B cell (primary cell): ENCODE results near the gene SNCAIP. TPM values are rescaled to one million over a fixed set of nuclear protein-coding genes. Genes with fewer than 3 reads are reported as not detected.

Experiments
- ATAC-seq: fragments of 200-7000 bp; cut with Tn5 transposase; one replicate; pipeline ENCODE4 v1.10.0; 2021; ENCODE audit warnings: low read depth, mild to moderate bottlenecking, moderate number of reproducible peaks, moderate library complexity
- CTCF ChIA-PET: fragments of 350-600 bp; sonication (Branson Sonifier 250); formaldehyde crosslinking; loops from one replicate; lab custom pipeline; 2021; ENCODE audit warnings: antibody characterized with exemption, inconsistent platforms; lab: Charles Lee
- POLR2A ChIA-PET: fragments of 350-600 bp; sonication (Branson Sonifier 250); formaldehyde crosslinking; loops from one replicate; lab custom pipeline; 2021; ENCODE audit warnings: antibody characterized with exemption; lab: Charles Lee
- DNase-seq: peaks from one replicate; pipeline ENCODE4 v3.0.0; 2013
- H2AFZ ChIP-seq: 2 replicates; pipeline ENCODE4 v1.6.1; 2012; ENCODE audit warnings: mild to moderate bottlenecking, low read depth, low read length; ENCODE audit not compliant: insufficient read depth, poor library complexity, severe bottlenecking
- H3K27ac ChIP-seq, 2 donors: 1 replicate in 1 of 2; 2 replicates in 1 of 2; pipeline ENCODE4 v1.5.1; 2012 to 2013; ENCODE audit warnings: low read length in 2 of 2, mild to moderate bottlenecking in 2 of 2, moderate library complexity in 1 of 2
- H3K27me3 ChIP-seq, 4 experiments: fragments of 200-600 bp in 1 of 4; sonication (generic) in 1 of 4; replicated peaks in 1 of 4; 1 replicate in 2 of 4; 2 replicates in 2 of 4; pipeline versions ENCODE4 v1.6.1 to v1.7.0; 2013 to 2016; ENCODE audit warnings: low read length in 3 of 4, mild to moderate bottlenecking in 2 of 4, mixed read lengths in 1 of 4, moderate library complexity in 1 of 4; ENCODE audit not compliant: insufficient read depth in 4 of 4, control insufficient read depth in 3 of 4; ENCODE audit errors: control extremely low read depth in 1 of 4
- H3K36me3 ChIP-seq, 2 experiments: replicated peaks in 1 of 2; 1 replicate in 1 of 2; 2 replicates in 1 of 2; pipeline versions ENCODE4 v1.6.1 to v1.7.1; 2013; ENCODE audit warnings: low read length in 1 of 2; ENCODE audit not compliant: insufficient read depth in 2 of 2, control insufficient read depth in 1 of 2; ENCODE audit errors: control extremely low read depth in 1 of 2, extremely low read depth in 1 of 2
- H3K4me1 ChIP-seq, 2 donors: fragments of 200-600 bp in 1 of 2; sonication (generic) in 1 of 2; 1 replicate in 1 of 2; 2 replicates in 1 of 2; pipeline versions ENCODE4 v1.5.1 to v1.6.1; 2013 to 2017; ENCODE audit warnings: low read length in 2 of 2; ENCODE audit not compliant: control insufficient read depth in 2 of 2, insufficient read depth in 2 of 2
- H3K4me2 ChIP-seq: replicated peaks from 2 replicates; pipeline ENCODE3; 2012; ENCODE audit warnings: mild to moderate bottlenecking, low read depth, low read length; ENCODE audit not compliant: poor library complexity, severe bottlenecking
- H3K4me3 ChIP-seq, 5 experiments: fragments of 200-600 bp in 1 of 5; sonication (generic) in 1 of 5; 1 replicate in 3 of 5; 2 replicates in 2 of 5; pipeline versions ENCODE4 v1.5.1 to v1.7.0; 2011 to 2016; ENCODE audit warnings: low read length in 4 of 5, mild to moderate bottlenecking in 4 of 5, low read depth in 2 of 5, control low read depth in 1 of 5, moderate library complexity in 1 of 5; ENCODE audit not compliant: insufficient read depth in 1 of 5; ENCODE audit errors: control extremely low read depth in 1 of 5, extremely low read depth in 1 of 5
- H3K79me2 ChIP-seq: fragments of 200-600 bp; sonication (generic); one replicate; pipeline ENCODE4 v1.6.0; 2016; ENCODE audit warnings: low read length; ENCODE audit not compliant: control insufficient read depth, insufficient read depth
- H3K9ac ChIP-seq: fragments of 200-600 bp; sonication (generic); 2 replicates; pipeline ENCODE4 v1.6.1; 2017; ENCODE audit warnings: mild to moderate bottlenecking, low read length, moderate library complexity
- H3K9me3 ChIP-seq, 3 donors: one replicate each; pipeline versions ENCODE4 v1.6.1 to v1.7.1; 2013; ENCODE audit warnings: low read length in 2 of 3; ENCODE audit not compliant: control insufficient read depth in 2 of 3, insufficient read depth in 1 of 3; ENCODE audit errors: control extremely low read depth in 1 of 3
- H4K20me1 ChIP-seq: 2 replicates; pipeline ENCODE4 v1.6.0; 2012; ENCODE audit warnings: mild to moderate bottlenecking, low read length; ENCODE audit not compliant: insufficient read depth, control insufficient read depth, poor library complexity, severe bottlenecking
- H3K27ac Mint-ChIP-seq: one replicate; pipeline ENCODE4 v1.8.0; 2021; ENCODE audit warnings: mixed read lengths
- H3K27me3 Mint-ChIP-seq: one replicate; pipeline ENCODE4 v1.8.0; 2021; ENCODE audit warnings: mixed read lengths
- H3K4me1 Mint-ChIP-seq: one replicate; pipeline ENCODE4 v1.8.0; 2021; ENCODE audit warnings: mixed read lengths
- H3K4me3 Mint-ChIP-seq: one replicate; pipeline ENCODE4 v1.8.0; 2021; ENCODE audit warnings: mixed read lengths
- H3K9me3 Mint-ChIP-seq: one replicate; pipeline ENCODE4 v1.8.0; 2022; ENCODE audit warnings: mixed read lengths; ENCODE audit not compliant: insufficient read depth
- CTCF ChIP-seq: fragments of 200-600 bp; IDR thresholded peaks from one replicate; pipeline ENCODE4 v1.8.0; 2022; ENCODE audit warnings: antibody characterized with exemption, mild to moderate bottlenecking
- EZH2 ChIP-seq: IDR thresholded peaks from 2 replicates; pipeline ENCODE4 v1.6.1; 2012; ENCODE audit warnings: borderline replicate concordance, low read depth, mild to moderate bottlenecking, moderate library complexity, low read length; ENCODE audit not compliant: insufficient read depth, poor library complexity, severe bottlenecking
- WGBS: methylation state at CpG from one replicate; pipeline ENCODE4 v1.1.5; 2013; ENCODE audit warnings: missing lambda C conversion rate; ENCODE audit not compliant: insufficient coverage; 5-methylcytosine and 5-hydroxymethylcytosine counted together
- intact Hi-C: fragments of 100-400 bp; cut with micrococcal nuclease; formaldehyde crosslinking; loops from one replicate; pipeline ENCODE4 v1.10.0; 2022
- polyA plus RNA-seq: library from polyadenylated mRNA; depleted of rRNA; stranded (reverse); fragments of >200 nt; gene quantifications from 2 replicates; pipeline ENCODE4 v1.2.3, GENCODE V29; 2012
- total RNA-seq, 2 donors: library from RNA; stranded (reverse); fragments of 120-200 nt in 1 of 2; gene quantifications; 1 replicate in 1 of 2; 2 replicates in 1 of 2; pipeline versions ENCODE4 v1.2.3 to v1.2.4, GENCODE V29; 2013 to 2022

The SNCAIP gene
- total and polyA plus RNA-seq, 2 donors (not counting 1 experiment from before 2014, with no cell fraction given), result not detected

GRCh38 chr5:122354293-122354692, 42.3 kb downstream of the SNCAIP start:
- intact Hi-C loops, result no loop called here
- Histone ChIP-seq H3K4me3 (no peak overlapping the region), H3K4me2 (no peak overlapping the region), H3K79me2 (no peaks in the 10 kb centered on the region), H3K27ac (no peak overlapping the region), H3K36me3 (no peaks in the 10 kb centered on the region), H2AFZ (no peak overlapping the region), H3K9ac (no peak overlapping the region), H3K27me3 (no peaks in the 10 kb centered on the region), H3K9me3 (no peaks in the 10 kb centered on the region), H4K20me1 (no peaks in the 10 kb centered on the region), H3K4me1 (no peaks in the 10 kb centered on the region)
- WGBS, result 92% methylated on average over 2 of the region's 3 CpGs
- no peak for DNase-seq
- POLR2A ChIA-PET, result no interaction called here
- CTCF ChIA-PET, result no interaction called here
- no peak overlapping the region for H3K4me3 Mint-ChIP-seq
- H3K9me3 Mint-ChIP-seq, result no peaks in the 10 kb centered on the region
- TF ChIP-seq CTCF, result no peak
- TF ChIP-seq EZH2, result no peak
- ATAC-seq, result no peak
- no peaks in the 10 kb centered on the region for H3K4me1 Mint-ChIP-seq
- no peaks in the 10 kb centered on the region for H3K27me3 Mint-ChIP-seq
- no peak overlapping the region for H3K27ac Mint-ChIP-seq

- no peak overlapping the region for H3K4me3 Mint-ChIP-seq
- Histone ChIP-seq H3K4me3 (no peak overlapping the region), H3K9me3 (no peaks in the 10 kb centered on the region), H3K9ac (no peak overlapping the region), H3K27ac (no peak overlapping the region), H3K36me3 (no peaks in the 10 kb centered on the region), H3K27me3 (no peaks in the 10 kb centered on the region), H3K79me2 (no peaks in the 10 kb centered on the region), H2AFZ (no peak overlapping the region), H3K4me2 (no peak overlapping the region), H3K4me1 (no peaks in the 10 kb centered on the region), H4K20me1 (no peaks in the 10 kb centered on the region)
- no CpG with 5 or more reads among the region's 3 CpGs for WGBS
- no peak for TF ChIP-seq EZH2
- TF ChIP-seq CTCF, result no peak
- DNase-seq (no peak), ATAC-seq (no peak)
- H3K9me3 Mint-ChIP-seq, result no peaks in the 10 kb centered on the region
- intact Hi-C loops, result no loop called here
- ChIA-PET POLR2A (no interaction called here), CTCF (no interaction called here)
- no peak overlapping the region for H3K27ac Mint-ChIP-seq
- peaks cover 5% of the 10 kb centered on the region for H3K27me3 Mint-ChIP-seq
- no peaks in the 10 kb centered on the region for H3K4me1 Mint-ChIP-seq
These were observed 43.3 kb downstream of the SNCAIP start for GRCh38 chr5:122355324-122355723.
